HCT116 (cell line): ENCODE results near the gene ENOPH1. TPM values are rescaled to one million over a fixed set of nuclear protein-coding genes. Genes with fewer than 3 reads are reported as not detected.
A peak's percentile ranks its signal among the peaks of the same experiment; 100 is the strongest.

Experiments
- ATAC-seq: fragments of 200-7000 bp; cut with Tn5 transposase; 2 replicates; pipeline ENCODE4 v1.9.1; 2020; ENCODE audit warnings: mild to moderate bottlenecking, moderate library complexity
- BruUV-seq: library from RNA; stranded (reverse); fragments of 400-500 nt; replicated peaks from 2 replicates; lab custom pipeline; 2021; lab: Mats Ljungman, UMichigan
- CTCF ChIA-PET: fragments of 300-600 bp; sonication (Branson Sonifier 250); formaldehyde crosslinking; loops from one replicate; lab custom pipeline; 2021; ENCODE audit warnings: antibody characterized with exemption; lab: Charles Lee
- POLR2A ChIA-PET: fragments of 300-600, 350-600 bp; sonication (Branson Sonifier 250); formaldehyde crosslinking; loops from one replicate; lab custom pipeline; 2021; ENCODE audit warnings: antibody characterized with exemption; lab: Charles Lee
- RAD21 ChIA-PET, 2 experiments: fragments of 300-600 bp; sonication (Branson Sonifier 250); formaldehyde crosslinking; loops; one replicate each; lab custom pipeline; 2023; ENCODE audit warnings: low total read pairs in 2 of 2; ENCODE audit not compliant: uncharacterized antibody in 2 of 2, unreplicated experiment in 2 of 2, low non-redundant PET in 1 of 2; lab: Charles Lee
- DNase-seq: peaks from one replicate; pipeline ENCODE4 v3.0.0-alpha.2; 2010; ENCODE audit warnings: low read depth, low spot score
- H2AFZ ChIP-seq: fragments of 200-600 bp; shearing (Covaris generic), sonication (generic); 2 replicates; pipeline ENCODE4 v1.6.1; 2017; ENCODE audit warnings: low read depth, mixed run types, mixed read lengths, antibody characterized with exemption, low read length; ENCODE audit not compliant: poor library complexity, severe bottlenecking
- H3K27ac ChIP-seq: 2 replicates; pipeline ENCODE4 v1.5.1; 2012; ENCODE audit warnings: low read depth, low read length
- H3K27me3 ChIP-seq: fragments of 200-600 bp; sonication (generic); 2 replicates; pipeline ENCODE4 v1.6.1; 2016; ENCODE audit warnings: mixed run types, low read length, mixed read lengths; ENCODE audit not compliant: insufficient read depth
- H3K36me3 ChIP-seq, 2 experiments: fragments of 200-500 bp in 1 of 2; fragments of 200-600 bp in 1 of 2; sonication (Bioruptor generic) in 1 of 2; sonication (generic) in 1 of 2; 2 replicates each; pipeline versions ENCODE4 v1.5.1 to v1.6.1; 2014 to 2016; ENCODE audit warnings: low read length in 2 of 2, inconsistent platforms in 1 of 2, mixed read lengths in 1 of 2, mixed run types in 1 of 2; ENCODE audit not compliant: insufficient read depth in 2 of 2, control insufficient read depth in 1 of 2
- H3K4me1 ChIP-seq, 2 experiments: fragments of 200-600 bp in 1 of 2; sonication (generic) in 1 of 2; 2 replicates each; pipeline versions ENCODE4 v1.5.1 to v1.6.1; 2012 to 2017; ENCODE audit warnings: low read length in 2 of 2, inconsistent platforms in 1 of 2, mild to moderate bottlenecking in 1 of 2, mixed read lengths in 1 of 2, mixed run types in 1 of 2, moderate library complexity in 1 of 2; ENCODE audit not compliant: insufficient read depth in 2 of 2, control insufficient read depth in 1 of 2
- H3K4me2 ChIP-seq: fragments of 200-600 bp; sonication (generic); 2 replicates; pipeline ENCODE4 v1.6.1; 2017; ENCODE audit warnings: mixed run types, low read length, mixed read lengths
- H3K4me3 ChIP-seq, 2 experiments: fragments of 200-600 bp in 1 of 2; sonication (generic) in 1 of 2; replicated peaks in 1 of 2; 2 replicates each; pipeline ENCODE4 v1.5.1; 2011 to 2016; ENCODE audit warnings: low read length in 2 of 2, control low read depth in 1 of 2, low read depth in 1 of 2, mild to moderate bottlenecking in 1 of 2, mixed read lengths in 1 of 2, mixed run types in 1 of 2
- H3K79me2 ChIP-seq: fragments of 200-600 bp; sonication (generic); 2 replicates; pipeline ENCODE4 v1.6.1; 2017; ENCODE audit warnings: mild to moderate bottlenecking, mixed run types, low read length, moderate library complexity, mixed read lengths; ENCODE audit not compliant: insufficient read depth
- H3K9ac ChIP-seq: fragments of 200-600 bp; sonication (generic); 2 replicates; pipeline ENCODE4 v1.6.1; 2016; ENCODE audit warnings: low read length, mixed read lengths
- H3K9me2 ChIP-seq: fragments of 200-600 bp; sonication (generic), shearing (Covaris generic); 2 replicates; pipeline ENCODE4 v1.6.1; 2017; ENCODE audit warnings: mixed run types, mild to moderate bottlenecking, moderate library complexity; ENCODE audit not compliant: insufficient read depth
- H3K9me3 ChIP-seq, 2 experiments: fragments of 200-500 bp in 1 of 2; fragments of 200-600 bp in 1 of 2; sonication (Bioruptor generic) in 1 of 2; sonication (generic) in 1 of 2; 2 replicates each; pipeline ENCODE4 v1.6.1; 2014 to 2017; ENCODE audit warnings: low read length in 2 of 2, mixed read lengths in 2 of 2, inconsistent platforms in 1 of 2, low read depth in 1 of 2, mild to moderate bottlenecking in 1 of 2, mixed run types in 1 of 2, moderate library complexity in 1 of 2; ENCODE audit not compliant: control insufficient read depth in 1 of 2, insufficient read depth in 1 of 2
- H4K20me1 ChIP-seq: fragments of 200-600 bp; sonication (generic), shearing (Covaris generic); 2 replicates; pipeline ENCODE4 v1.6.1; 2017; ENCODE audit warnings: mixed run types, mild to moderate bottlenecking, moderate library complexity; ENCODE audit not compliant: insufficient read depth
- EZH2 ChIP-seq: fragments of 200-600 bp; sonication (generic); IDR thresholded peaks from 2 replicates; pipeline ENCODE4 v1.6.1; 2017; ENCODE audit warnings: antibody characterized with exemption, mixed run types
- JUND ChIP-seq: IDR thresholded peaks from 2 replicates; pipeline ENCODE4 v1.6.1; 2012
- RAD21 ChIP-seq: IDR thresholded peaks from 2 replicates; pipeline ENCODE4 v1.6.1; 2012; ENCODE audit warnings: low read depth, mild to moderate bottlenecking
- YY1 ChIP-seq: IDR thresholded peaks from 2 replicates; pipeline ENCODE4 v1.6.1; 2011; ENCODE audit warnings: low read length, low read depth, moderate library complexity, mild to moderate bottlenecking; ENCODE audit not compliant: insufficient replicate concordance; ENCODE audit errors: extremely low read depth
- intact Hi-C: fragments of 100-400 bp; cut with micrococcal nuclease; formaldehyde crosslinking; loops from 2 replicates; pipeline ENCODE4 v1.10.0; 2022
- total RNA-seq: library from RNA; stranded (reverse); gene quantifications from one replicate; pipeline ENCODE4 v1.2.1, GENCODE V29; 2021; ENCODE audit not compliant: unreplicated experiment

ENOPH1 gene
- total RNA-seq, 1 experiment from 2014 or later = 53.4 TPM

DNA sequence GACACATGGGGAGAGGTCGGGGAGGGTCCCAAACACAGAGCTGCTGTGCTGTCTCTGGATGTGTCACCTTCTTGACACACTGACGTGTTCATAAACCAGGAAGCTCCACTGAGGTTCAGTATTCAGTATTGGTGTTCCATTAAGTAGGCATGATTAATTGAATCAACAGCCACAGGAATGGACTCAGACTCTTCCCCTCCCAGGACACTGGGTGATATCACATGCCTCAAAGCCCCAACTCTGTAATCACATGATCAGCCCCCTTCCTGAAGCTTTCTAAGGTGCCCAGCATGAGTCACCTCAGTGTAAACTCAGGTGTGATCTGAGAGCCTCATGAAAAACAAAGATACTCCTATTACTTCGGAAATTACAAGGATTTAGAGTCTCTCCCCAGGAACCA is 35.5 kb upstream of the ENOPH1 start:
- intact Hi-C loops = no loop called here
- Histone ChIP-seq H3K36me3 (no peaks in the 10 kb centered on the region), H3K4me1 (peaks cover 0 to 7% of the 10 kb centered on the region in 2 experiments; a peak in 2 of 4 replicates), H3K79me2 (no peaks in the 10 kb centered on the region), H3K27me3 (no peaks in the 10 kb centered on the region), H3K27ac (no peak overlapping the region), H4K20me1 (no peaks in the 10 kb centered on the region)
- BruUV-seq = no TSS peak
- peak; percentile 67 for ATAC-seq
- 0 out of 2 replicates have a peak, but pooled peaks have one; percentile 8 for TF ChIP-seq JUND
- no peak for TF ChIP-seq EZH2
- TF ChIP-seq, all 23 proteins: peak for 1
- Histone ChIP-seq H3K4me2 (no peak overlapping the region; the same call in 1 of the 2 replicates), H3K9me2 (no peaks in the 10 kb centered on the region), H2AFZ (peak overlapping the region; percentile 10), H3K9ac (no peak overlapping the region), H3K9me3 (no peaks in the 10 kb centered on the region), H3K4me3 (no peak overlapping the region)
- ChIA-PET RAD21 (no interaction called here), POLR2A (no interaction called here), CTCF (no interaction called here)
- DNase-seq = no peak

DNA sequence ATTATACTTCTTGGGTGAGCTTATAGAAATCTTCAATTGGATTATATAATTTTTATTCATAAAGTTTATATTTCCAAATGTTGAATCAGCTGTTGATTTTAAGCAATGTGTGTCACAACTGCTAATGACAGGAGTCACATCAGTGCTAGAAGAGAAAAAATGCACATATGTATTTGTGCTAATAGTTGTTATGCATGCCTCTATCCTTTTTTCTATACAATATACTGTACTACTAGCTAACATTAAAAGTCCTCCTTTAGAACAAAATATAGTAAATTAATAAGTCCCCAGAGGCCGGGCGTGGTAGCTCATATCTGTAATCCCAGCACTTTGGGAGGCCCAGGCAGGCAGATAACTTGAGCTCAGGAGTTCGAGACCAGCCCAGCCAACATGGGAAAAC is 32.9 kb upstream of the ENOPH1 start:
- ATAC-seq (no peak), DNase-seq (no peak)
- ChIA-PET POLR2A (interaction anchor here (1.0 kb wide), 1 partner anchor 9 kb away, joined by 3 read pairs; no protein-coding TSS in a partner anchor), RAD21 (no interaction called here), CTCF (no interaction called here)
- peaks cover 0 to 7% of the 10 kb centered on the region in 2 experiments; a peak in 2 of 4 replicates for H3K4me1 ChIP-seq
- H3K4me2 ChIP-seq = no peak overlapping the region
- no peaks in the 10 kb centered on the region for H3K9me2 ChIP-seq
- no peak overlapping the region for H2AFZ ChIP-seq
- H3K4me3 ChIP-seq = no peak overlapping the region
- no peaks in the 10 kb centered on the region for H3K36me3 ChIP-seq
- intact Hi-C loops = no loop called here
- no peaks in the 10 kb centered on the region for H3K9me3 ChIP-seq
- H3K9ac ChIP-seq = no peak overlapping the region
- H3K79me2 ChIP-seq = no peaks in the 10 kb centered on the region
- no peaks in the 10 kb centered on the region for H3K27me3 ChIP-seq
- TF ChIP-seq YY1 (no peak), RAD21 (no peak)
- no TSS peak for BruUV-seq
- no peak overlapping the region for H3K27ac ChIP-seq
- H4K20me1 ChIP-seq = no peaks in the 10 kb centered on the region
